Glomerular visceral epithelial cell (primary cell): Measurements from ENCODE around the gene SELENOV.

Experiments used
- DNase-seq: peaks from one replicate; pipeline ENCODE4 v3.0.0-alpha.2; 2016; ENCODE audit errors: extremely low spot score

Gene SELENOV

GRCh38 chr19:39494661-39495060 lies 20.3 kb upstream of the SELENOV start:
- no peak for DNase-seq

- DNase-seq, result no peak
Observed at GRCh38 chr19:39496063-39496462, 18.9 kb upstream of the SELENOV start.

DNA sequence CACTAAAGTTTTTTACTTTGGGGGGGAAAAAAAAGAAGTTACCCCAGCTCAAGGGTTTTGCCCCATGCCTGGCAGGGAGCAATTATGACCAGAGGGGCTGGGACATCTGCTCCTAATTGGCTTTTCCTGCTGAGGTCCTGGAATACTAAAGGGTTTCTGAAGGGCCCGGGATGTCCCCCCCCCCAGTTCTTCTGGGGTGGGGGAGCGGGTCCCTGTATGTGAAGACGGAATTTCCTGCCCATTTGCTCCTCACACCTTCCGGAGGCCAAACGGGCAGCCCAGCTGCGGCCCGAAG lies 17.3 kb upstream of the SELENOV start:
- DNase-seq, result no peak

GRCh38 chr19:39497996-39498797 lies 16.7 kb upstream of the SELENOV start:
- DNase-seq, result peak; percentile 34

DNA sequence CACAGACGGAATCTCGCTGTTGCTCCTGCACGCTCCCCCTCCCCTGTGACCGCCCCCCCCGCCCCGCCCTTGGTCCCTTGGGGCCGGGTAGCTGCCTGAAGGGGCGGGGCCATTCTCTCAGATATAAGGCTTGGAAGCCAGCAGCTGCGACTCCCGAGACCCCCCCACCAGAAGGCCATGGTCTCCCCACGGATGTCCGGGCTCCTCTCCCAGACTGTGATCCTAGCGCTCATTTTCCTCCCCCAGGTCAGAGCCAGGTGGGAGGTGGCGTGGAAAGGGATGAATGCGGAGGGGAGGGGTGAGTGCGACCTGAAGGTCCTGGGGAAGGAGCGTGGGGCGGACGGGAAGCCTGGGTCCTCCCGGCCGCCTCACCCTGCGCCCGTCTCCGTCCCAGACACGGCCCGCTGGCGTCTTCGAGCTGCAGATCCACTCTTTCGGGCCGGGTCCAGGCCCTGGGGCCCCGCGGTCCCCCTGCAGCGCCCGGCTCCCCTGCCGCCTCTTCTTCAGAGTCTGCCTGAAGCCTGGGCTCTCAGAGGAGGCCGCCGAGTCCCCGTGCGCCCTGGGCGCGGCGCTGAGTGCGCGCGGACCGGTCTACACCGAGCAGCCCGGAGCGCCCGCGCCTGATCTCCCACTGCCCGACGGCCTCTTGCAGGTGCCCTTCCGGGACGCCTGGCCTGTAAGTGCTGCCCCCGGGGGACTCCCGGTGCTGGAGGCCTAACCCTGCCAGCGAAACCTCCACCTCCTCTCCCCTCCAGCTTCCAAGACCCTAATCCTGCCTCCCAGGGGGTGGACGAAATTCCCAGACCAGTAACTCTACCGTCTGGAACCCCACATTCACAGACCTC lies 15.9 kb upstream of the SELENOV start, which contains the start of gene DLL3:
Gene DLL3 (plus strand): TSS at position 150 of the 845 bp plus-strand sequence. CDS start 28 bp downstream, at position 178.
- DNase-seq, result no peak

- DNase-seq, result no peak
Observed at GRCh38 chr19:39499932-39500331, 15.0 kb upstream of the SELENOV start.

DNA sequence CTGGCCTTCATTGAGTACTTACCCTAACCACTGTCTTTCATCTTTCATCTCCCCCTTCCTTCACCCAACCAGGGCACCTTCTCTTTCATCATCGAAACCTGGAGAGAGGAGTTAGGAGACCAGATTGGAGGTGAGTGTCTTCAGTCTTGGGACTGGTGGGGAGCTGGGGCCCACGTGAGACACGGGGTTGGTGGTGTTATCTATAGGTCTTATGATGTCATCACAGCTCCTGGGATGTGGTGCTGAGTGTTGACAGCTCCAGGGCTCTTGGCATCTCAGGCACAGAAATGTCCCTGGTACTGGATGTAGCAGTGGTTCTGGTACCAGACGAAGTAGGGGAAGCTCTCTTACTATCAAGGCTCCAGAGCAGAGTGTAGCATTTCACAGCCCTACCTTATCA lies 14.4 kb upstream of the SELENOV start:
- DNase-seq, result no peak

DNA sequence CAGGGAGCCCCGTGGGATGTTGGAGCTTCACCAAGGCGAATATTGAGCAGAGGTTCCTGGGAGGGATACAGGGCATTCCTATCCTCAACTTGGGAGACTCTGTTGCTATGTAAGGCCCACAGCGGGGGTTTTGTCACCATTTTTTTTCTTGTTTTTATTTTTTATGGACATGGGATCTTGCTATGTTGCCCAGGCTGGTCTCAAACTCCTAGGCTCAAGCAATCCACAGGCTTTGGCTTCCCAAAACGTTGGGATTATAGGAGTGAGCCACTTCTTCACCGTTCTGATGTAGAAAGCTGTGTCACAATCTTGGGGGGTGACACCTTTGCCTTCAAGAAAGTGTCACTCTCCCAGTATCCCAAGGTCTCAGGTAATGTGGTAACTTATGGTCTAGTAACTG lies 13.6 kb upstream of the SELENOV start:
- no peak for DNase-seq

DNA sequence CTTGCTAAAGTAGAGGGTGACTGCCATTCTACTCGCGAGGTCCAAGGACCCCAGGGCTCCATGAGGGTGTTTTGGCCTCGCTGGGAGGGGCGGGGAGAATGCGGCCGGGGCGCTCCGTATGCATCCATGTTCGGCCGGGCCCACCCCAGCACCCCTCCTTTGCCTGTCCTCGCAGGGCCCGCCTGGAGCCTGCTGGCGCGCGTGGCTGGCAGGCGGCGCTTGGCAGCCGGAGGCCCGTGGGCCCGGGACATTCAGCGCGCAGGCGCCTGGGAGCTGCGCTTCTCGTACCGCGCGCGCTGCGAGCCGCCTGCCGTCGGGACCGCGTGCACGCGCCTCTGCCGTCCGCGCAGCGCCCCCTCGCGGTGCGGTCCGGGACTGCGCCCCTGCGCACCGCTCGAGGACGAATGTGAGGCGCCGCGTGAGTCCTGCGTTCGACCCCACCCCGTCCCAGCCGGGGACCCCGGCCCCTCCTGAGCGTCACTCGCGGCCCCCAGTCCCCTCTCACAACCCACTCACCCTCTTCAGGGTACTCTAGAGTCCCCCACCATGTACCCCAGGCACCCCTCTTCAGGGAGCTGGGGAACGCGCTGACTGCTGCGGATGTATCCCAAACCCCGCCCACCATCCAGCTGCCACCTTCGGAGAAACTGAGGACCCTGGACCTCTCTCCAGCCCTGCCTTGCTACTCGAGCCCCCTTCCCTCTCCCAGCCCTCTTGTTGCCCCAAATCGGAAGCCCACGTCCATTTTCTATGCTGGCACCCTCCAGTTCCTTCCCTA lies 12.1 kb upstream of the SELENOV start:
- DNase-seq, result peak; percentile 68

DNA sequence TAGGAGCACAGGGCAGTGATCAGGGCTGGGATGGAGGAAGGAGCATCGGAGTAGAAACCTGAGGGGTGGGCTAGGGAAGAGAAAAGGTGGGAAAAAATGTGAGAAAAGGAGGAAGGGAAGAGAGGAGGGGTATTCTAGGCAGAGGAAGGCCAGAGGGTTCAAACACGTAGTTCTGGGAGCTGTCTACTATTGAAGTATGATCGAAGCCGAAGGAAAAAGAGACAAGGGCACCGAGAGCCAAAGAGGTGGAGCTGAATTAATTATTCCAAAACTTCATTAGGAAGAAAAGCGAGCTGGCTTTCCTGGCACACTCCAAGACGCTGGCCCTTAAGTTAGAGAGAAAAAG lies 8.4 kb upstream of the SELENOV start:
- DNase-seq, result no peak

- peak; percentile 85 for DNase-seq
Observed at GRCh38 chr19:39506944-39507714, 7.8 kb upstream of the SELENOV start.

GRCh38 chr19:39507715-39508364 lies 7.1 kb upstream of the SELENOV start:
- no peak for DNase-seq

DNA sequence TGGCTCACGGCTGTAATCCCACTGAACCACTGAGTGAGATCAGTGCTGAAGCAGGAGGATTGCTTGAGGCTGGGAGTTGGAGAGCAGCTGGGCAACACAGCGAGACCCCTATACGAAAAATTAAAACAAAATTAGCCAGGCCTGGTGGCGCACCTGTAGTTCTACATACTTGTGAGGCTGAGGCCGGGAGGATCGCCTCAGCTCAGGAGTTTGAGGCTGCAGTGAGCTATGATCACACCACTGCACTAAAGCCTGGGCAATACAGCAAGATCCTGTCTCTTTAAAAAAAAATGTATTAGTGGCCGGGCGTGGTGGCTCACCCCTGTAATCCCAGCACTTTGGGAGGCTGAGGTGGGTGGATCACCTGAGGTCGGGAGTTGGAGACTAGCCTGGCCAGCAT lies 6.3 kb upstream of the SELENOV start:
- no peak for DNase-seq

DNA sequence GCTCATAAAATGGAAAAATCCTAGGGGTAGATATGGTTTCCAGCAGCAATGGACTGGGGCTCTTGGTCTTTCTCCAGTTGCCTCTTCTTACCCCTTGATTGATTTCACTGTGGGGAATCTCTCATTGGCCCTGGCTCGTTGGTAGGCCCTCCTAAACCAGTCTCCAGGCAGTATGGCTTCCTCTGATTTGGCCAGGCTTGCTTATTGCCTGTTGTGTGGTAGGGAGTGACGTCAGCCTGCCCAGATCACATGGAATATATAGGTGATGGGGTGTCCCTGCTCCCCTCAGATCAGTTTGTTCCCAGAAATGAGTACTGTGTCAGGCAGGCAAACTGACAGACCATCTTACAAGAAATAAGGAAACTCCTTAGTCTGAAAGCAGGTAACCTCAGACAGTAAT lies 5.7 kb upstream of the SELENOV start:
- DNase-seq, result no peak

GRCh38 chr19:39512988-39513387 lies 2.0 kb upstream of the SELENOV start:
- no peak for DNase-seq

DNA sequence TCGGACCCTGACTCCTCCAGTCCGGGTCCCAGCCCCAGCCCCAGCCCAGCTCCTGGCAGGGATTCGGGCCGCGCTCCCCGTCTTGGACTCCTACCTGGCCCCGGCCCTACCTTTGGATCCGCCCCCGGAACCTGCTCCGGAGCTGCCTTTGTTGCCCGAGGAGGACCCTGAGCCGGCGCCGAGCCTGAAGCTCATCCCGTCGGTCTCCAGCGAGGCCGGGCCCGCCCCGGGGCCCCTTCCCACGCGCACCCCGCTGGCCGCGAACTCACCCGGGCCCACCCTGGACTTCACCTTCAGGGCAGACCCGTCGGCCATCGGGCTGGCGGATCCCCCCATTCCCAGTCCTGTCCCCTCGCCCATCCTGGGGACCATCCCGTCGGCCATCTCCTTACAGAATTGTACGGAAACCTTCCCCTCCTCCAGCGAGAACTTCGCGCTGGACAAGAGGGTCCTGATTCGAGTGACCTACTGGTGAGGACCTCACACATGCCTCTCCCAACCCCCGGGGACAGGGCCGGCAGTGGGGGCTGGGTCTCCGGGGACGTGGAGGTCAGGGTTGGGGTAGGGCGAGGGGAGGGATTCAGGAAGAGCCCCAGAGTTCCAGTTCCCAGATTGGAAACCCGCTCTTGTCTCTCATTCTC lies 732 bp downstream of the SELENOV start:
- no peak for DNase-seq

GRCh38 chr19:39516270-39516669 lies 1.3 kb downstream of the SELENOV start:
- no peak for DNase-seq

DNA sequence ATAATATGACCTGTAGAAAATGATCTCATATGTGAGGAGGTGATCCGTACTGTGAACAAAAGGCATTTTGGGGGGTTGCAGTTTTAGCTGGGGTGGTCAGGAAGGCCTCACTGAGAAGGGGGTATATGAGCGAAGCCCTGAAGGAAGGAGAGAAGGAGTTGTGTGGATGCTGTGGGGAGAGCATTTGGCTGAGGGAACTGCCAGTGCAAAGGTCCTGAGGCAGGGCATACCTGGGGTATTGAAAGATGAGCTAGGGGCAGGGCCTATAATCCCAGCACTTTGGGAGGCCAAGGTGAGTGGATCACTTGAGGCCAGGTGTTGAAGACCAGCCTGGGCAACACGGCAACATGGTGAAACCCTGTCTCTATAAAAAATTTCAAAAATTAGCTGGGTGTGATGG lies 2.5 kb downstream of the SELENOV start:
- no peak for DNase-seq

DNA sequence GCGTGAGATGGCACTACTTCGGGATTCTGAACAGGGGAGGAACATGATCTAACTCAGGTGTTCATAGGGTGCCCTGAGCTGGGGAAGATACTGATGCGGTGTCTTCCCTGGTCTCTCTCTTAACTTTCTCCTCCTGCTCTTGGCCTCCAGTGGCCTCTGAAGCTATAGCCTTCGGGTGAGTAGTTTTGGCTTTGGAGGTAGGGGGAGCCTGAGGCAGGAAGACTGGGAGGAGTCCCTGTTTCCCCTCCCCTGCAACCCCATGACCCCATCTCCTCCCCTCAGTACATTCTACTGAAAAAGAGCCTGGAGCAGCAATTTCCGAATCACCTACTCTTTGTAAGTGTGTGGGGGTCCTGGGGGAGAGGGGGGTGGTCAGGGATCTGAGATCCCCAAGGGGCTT lies 3.5 kb downstream of the SELENOV start:
- no peak for DNase-seq

DNA sequence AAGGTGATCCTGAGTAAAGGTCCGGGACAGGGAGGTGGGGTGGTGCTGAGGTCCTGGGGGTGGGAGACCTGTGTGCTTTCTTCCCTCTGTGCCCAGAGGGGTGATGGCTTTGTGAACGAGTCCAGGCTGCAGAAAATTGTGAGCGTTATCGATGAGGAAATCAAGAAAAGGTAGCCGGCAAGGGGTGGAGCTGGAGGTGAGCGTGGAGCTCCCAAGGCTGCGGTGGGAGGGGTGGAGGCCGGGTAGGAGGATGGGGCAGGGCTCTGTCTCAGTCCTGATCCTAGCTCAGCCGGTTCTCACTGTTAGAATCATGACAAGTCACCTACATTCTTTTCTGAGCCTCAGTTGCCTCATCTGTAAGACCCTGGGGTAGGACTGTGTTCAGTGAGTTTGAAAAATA lies 4.0 kb downstream of the SELENOV start:
- no peak for DNase-seq
